ENCODE data around the gene DLL3.

The DLL3 gene

DNA sequence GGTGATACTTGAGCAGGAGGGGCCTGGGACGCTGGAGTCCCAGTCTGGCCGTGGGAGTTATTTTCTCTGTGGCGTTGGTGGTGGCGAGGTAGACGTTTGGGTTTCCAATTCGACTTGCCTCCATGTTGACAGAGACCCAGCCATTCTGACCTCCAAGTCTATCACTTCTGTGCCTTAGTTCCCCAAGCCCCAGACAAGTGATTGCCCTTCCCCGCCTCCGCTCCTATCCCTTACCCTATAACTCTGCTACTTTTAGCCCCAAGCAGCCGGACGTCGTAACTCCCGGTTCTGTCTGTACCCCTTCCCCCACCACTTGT lies 17.6 kb upstream of the DLL3 start:
- in situ Hi-C loops (cut with HindIII; ENCODE audit: low sequenced_read_pairs) = no loop called here

GRCh38 chr19:39481676-39482075 lies 17.1 kb upstream of the DLL3 start:
- in situ Hi-C loops (cut with HindIII; ENCODE audit: low sequenced_read_pairs) = no loop called here

- in situ Hi-C loops (cut with HindIII; ENCODE audit: low sequenced_read_pairs) = no loop called here
These were observed 15.6 kb upstream of the DLL3 start for GRCh38 chr19:39483141-39483540.

DNA sequence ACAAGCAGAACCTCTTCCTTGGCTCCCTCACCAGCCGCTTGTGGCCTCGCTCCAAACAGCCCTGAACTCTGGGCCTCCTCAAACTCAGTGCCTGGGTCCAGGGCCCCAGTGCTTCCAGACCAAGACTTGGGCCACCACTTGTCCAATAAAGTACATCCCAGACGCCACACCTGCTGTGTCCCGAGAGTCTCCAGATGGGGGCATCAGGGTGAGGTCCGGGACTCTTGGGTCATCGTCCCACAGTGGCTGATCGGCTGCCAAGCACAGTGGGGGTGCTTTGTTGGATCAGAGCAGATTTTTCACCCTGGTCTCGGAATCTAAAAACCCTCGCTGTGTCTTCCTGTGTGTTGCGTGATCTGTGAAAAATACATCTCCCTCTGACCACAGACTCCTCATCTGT lies 9.0 kb upstream of the DLL3 start:
- in situ Hi-C loops (cut with HindIII; ENCODE audit: low sequenced_read_pairs) = no loop called here

DNA sequence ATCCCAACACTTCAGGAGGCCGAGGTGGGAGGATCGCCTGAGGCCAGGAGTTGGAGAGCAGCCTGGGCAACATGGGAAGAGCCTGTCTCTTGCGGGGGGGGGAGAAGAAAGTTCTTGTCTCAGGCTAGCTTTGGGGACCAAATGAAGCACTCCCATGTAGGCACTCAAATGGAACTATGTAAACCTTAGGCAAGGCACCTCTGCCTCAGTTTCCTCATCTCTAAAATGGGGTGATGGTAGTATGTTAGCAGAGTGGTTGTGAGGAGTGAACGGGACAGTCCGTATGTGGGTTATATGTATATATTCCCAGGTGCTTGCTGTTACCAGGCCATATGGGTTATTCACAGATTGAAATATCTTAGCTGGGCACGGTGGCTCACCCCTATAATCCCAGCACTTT lies 6.5 kb upstream of the DLL3 start:
- in situ Hi-C loops (cut with HindIII; ENCODE audit: low sequenced_read_pairs) = no loop called here

DNA sequence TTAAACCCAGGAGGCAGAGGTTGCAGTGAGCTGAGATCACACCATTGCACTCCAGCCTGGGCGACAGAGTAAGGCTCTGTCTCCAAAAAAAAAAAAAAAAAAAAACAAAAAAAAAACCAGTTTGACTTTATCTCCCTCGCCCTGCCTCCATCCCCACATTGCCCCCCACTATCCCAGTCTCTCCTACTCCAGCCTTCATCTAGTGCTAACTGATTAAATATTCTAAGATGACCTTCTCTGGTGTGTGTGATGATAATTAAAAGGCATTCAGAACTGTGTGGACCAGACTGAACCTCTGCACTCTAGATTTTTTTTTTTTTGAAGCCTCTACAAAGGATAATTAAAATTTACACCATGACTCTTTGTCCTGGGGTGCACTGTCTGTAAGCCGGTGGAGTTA lies 6.0 kb upstream of the DLL3 start:
- in situ Hi-C loops (cut with HindIII; ENCODE audit: low sequenced_read_pairs) = no loop called here

DNA sequence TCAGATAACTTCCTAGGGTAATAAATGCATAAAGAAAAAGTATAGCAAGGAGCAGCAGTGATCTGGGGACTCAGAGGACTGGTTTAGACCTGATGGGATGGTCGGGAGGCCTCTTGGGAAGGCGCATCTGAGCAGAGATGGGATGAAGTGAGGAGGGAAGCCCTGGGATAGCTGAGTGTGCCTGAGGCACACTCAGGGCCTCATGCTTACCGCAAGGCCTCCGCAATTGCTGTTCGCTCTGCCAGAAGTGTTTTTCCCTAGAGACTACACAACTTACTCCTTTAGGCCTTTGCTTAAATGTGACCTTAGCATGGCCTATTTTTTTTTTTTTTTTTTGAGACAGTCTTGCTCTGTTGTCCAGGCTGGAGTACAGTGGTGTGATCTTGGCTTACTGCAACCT lies 4.1 kb upstream of the DLL3 start:
- in situ Hi-C loops (cut with HindIII; ENCODE audit: low sequenced_read_pairs) = no loop called here

DNA sequence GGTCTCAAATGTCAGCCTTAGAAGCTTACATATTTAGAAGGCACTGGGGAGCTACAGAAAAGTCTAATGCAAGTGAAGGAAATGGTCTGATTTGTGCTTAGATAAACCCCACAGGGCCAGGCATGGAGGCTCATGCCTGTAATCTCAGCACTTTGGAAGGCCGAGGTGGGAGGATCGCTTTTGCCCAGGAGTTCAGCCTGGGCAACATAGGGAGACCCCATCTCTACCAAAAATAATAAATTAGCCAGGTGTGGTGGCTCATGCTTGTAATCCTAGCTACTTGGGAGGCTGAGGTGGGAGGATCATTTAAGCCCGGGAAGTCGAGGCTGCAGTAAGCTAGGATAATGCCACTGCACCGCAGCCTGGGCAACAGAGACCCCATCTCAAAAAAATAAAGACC lies 2.7 kb upstream of the DLL3 start:
- in situ Hi-C loops (cut with HindIII; ENCODE audit: low sequenced_read_pairs) = no loop called here

DNA sequence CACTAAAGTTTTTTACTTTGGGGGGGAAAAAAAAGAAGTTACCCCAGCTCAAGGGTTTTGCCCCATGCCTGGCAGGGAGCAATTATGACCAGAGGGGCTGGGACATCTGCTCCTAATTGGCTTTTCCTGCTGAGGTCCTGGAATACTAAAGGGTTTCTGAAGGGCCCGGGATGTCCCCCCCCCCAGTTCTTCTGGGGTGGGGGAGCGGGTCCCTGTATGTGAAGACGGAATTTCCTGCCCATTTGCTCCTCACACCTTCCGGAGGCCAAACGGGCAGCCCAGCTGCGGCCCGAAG lies 1.1 kb upstream of the DLL3 start:
- in situ Hi-C loops (cut with HindIII; ENCODE audit: low sequenced_read_pairs) = no loop called here

DNA sequence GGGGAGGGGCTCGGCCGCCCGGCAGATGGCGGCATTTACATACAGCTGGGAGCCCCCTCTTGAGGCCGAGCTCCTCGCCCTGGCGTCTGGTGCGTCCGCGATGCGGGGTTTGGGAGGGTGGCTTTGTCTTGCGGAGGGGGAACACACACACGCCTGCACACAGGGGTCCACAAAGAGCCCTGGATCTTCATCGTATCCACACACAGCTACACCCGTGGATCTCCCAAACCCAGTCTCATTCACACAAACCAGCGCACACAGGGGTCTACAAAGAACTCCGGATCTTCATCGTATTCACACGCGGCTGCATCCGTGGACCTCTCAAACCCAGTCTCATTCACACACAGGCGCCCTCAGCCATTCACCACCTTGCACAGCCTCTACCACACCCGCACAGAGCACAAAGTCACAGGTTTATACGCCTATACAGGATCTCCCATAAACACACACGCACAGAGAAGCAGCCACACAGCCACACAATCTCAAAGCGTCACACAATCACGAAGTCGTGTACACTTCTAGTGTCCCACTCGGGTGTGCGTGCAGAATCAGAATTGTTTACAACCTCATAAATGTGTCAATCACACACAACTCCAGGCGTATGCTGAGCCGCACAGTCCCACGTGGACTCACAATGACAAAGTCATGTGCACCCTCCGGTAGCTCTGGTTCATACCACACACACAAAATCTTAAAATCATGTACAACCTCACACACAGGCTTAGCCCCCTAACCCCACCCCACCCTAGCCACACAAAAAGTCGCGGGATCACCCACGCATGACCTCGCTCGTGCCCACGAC lies 550 bp upstream of the DLL3 start:
- in situ Hi-C loops (cut with HindIII; ENCODE audit: low sequenced_read_pairs) = no loop called here

- in situ Hi-C loops (cut with HindIII; ENCODE audit: low sequenced_read_pairs) = loop anchor here (5.0 kb wide), 1 partner anchor 37 kb away; no protein-coding TSS in a partner anchor
These were observed 1.2 kb downstream of the DLL3 start for GRCh38 chr19:39499932-39500331.

GRCh38 chr19:39500543-39500942 lies 1.8 kb downstream of the DLL3 start:
- in situ Hi-C loops (cut with HindIII; ENCODE audit: low sequenced_read_pairs) = loop anchor here (5.0 kb wide), 1 partner anchor 37 kb away; no protein-coding TSS in a partner anchor

DNA sequence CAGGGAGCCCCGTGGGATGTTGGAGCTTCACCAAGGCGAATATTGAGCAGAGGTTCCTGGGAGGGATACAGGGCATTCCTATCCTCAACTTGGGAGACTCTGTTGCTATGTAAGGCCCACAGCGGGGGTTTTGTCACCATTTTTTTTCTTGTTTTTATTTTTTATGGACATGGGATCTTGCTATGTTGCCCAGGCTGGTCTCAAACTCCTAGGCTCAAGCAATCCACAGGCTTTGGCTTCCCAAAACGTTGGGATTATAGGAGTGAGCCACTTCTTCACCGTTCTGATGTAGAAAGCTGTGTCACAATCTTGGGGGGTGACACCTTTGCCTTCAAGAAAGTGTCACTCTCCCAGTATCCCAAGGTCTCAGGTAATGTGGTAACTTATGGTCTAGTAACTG lies 2.6 kb downstream of the DLL3 start:
- in situ Hi-C loops (cut with HindIII; ENCODE audit: low sequenced_read_pairs) = loop anchor here (5.0 kb wide), 1 partner anchor 36 kb away; no protein-coding TSS in a partner anchor

- in situ Hi-C loops (cut with HindIII; ENCODE audit: low sequenced_read_pairs) = loop anchor here (5.0 kb wide), 1 partner anchor 34 kb away; no protein-coding TSS in a partner anchor
These were observed 4.1 kb downstream of the DLL3 start for GRCh38 chr19:39502640-39503417.

- in situ Hi-C loops (cut with HindIII; ENCODE audit: low sequenced_read_pairs) = no loop called here
These were observed 7.8 kb downstream of the DLL3 start for GRCh38 chr19:39506598-39506943.

DNA sequence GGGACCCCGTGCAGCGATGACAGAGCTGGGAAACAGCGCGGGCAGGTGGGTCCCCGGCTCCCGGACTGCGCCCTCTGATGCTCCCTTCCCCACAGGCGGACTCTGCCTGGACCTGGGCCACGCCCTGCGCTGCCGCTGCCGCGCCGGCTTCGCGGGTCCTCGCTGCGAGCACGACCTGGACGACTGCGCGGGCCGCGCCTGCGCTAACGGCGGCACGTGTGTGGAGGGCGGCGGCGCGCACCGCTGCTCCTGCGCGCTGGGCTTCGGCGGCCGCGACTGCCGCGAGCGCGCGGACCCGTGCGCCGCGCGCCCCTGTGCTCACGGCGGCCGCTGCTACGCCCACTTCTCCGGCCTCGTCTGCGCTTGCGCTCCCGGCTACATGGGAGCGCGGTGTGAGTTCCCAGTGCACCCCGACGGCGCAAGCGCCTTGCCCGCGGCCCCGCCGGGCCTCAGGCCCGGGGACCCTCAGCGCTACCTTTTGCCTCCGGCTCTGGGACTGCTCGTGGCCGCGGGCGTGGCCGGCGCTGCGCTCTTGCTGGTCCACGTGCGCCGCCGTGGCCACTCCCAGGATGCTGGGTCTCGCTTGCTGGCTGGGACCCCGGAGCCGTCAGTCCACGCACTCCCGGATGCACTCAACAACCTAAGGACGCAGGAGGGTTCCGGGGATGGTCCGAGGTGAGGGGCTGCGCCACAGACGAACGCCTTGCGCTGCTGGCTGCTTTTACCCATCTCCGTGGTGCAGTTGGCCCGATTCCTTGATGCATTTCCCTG lies 8.4 kb downstream of the DLL3 start:
- in situ Hi-C loops (cut with HindIII; ENCODE audit: low sequenced_read_pairs) = no loop called here

DNA sequence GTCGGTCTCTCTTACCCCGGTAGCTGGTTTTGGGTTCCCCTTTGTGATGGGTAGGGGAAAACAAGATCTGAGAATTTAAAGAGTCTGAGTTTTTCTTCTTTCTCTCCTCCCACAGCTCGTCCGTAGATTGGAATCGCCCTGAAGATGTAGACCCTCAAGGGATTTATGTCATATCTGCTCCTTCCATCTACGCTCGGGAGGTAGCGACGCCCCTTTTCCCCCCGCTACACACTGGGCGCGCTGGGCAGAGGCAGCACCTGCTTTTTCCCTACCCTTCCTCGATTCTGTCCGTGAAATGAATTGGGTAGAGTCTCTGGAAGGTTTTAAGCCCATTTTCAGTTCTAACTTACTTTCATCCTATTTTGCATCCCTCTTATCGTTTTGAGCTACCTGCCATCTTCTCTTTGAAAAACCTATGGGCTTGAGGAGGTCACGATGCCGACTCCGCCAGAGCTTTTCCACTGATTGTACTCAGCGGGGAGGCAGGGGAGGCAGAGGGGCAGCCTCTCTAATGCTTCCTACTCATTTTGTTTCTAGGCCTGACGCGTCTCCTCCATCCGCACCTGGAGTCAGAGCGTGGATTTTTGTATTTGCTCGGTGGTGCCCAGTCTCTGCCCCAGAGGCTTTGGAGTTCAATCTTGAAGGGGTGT lies 9.1 kb downstream of the DLL3 start:
- in situ Hi-C loops (cut with HindIII; ENCODE audit: low sequenced_read_pairs) = no loop called here

DNA sequence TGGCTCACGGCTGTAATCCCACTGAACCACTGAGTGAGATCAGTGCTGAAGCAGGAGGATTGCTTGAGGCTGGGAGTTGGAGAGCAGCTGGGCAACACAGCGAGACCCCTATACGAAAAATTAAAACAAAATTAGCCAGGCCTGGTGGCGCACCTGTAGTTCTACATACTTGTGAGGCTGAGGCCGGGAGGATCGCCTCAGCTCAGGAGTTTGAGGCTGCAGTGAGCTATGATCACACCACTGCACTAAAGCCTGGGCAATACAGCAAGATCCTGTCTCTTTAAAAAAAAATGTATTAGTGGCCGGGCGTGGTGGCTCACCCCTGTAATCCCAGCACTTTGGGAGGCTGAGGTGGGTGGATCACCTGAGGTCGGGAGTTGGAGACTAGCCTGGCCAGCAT lies 9.9 kb downstream of the DLL3 start:
- in situ Hi-C loops (cut with HindIII; ENCODE audit: low sequenced_read_pairs) = no loop called here

DNA sequence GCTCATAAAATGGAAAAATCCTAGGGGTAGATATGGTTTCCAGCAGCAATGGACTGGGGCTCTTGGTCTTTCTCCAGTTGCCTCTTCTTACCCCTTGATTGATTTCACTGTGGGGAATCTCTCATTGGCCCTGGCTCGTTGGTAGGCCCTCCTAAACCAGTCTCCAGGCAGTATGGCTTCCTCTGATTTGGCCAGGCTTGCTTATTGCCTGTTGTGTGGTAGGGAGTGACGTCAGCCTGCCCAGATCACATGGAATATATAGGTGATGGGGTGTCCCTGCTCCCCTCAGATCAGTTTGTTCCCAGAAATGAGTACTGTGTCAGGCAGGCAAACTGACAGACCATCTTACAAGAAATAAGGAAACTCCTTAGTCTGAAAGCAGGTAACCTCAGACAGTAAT lies 10.5 kb downstream of the DLL3 start:
- in situ Hi-C loops (cut with HindIII; ENCODE audit: low sequenced_read_pairs) = no loop called here

DNA sequence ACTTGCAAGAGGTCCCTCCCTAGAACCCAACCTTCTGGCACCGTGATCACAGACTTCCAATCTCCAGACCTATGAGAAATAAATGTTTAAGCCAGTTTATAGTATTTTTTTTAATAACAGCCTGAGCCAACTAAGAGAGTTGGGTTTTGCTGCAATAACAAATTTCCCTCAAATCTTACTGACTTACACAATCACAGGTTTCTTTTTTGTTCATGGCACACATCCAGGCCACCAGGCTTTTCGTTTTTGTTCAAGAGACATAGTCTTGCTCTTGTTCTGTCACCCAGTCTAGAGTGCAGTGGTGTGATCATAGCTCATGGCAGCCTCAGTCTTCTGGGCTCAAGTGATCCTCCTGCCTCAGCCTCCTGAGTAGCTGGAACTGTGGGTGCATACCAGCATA lies 14.2 kb downstream of the DLL3 start:
- in situ Hi-C loops (cut with HindIII; ENCODE audit: low sequenced_read_pairs) = no loop called here

DNA sequence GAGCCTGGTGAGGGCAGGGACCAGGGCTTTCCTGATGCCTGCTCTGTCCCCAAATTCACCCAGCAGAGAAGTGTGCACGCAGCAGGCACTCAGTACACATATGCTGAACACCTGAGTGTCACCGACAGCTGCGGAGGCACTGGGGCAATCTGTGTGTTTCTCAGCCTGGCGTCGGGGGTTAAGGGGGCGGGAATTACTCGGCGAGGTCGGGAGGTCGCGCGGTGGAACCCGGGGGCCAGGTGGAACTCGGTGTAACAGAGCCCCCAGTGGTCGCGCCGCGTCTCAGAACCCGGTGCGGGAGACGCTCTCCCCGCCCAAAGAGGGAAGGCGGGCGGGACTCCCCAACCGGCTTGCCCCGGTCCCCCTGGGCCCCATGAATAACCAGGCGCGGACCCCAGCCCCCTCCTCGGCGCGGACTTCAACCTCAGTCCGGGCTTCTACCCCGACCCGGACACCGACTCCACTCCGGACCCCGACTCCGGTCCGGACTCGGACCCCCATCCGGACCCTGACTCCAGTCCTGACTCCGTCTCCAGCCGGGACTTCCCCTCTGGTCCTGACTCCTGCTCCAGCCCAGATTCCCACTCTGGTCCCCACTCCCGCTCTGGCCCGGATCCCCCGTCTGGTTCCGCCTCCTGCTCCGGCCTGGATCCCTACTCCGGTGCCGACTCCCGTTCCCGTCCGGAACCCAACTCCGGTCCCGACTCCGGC lies 16.2 kb downstream of the DLL3 start, which contains the start of gene SELENOV:
TSS of gene SELENOV (plus strand) at position 300 of the 711 bp plus-strand sequence. CDS start at position 374, 74 bp downstream.
- in situ Hi-C loops (cut with HindIII; ENCODE audit: low sequenced_read_pairs) = no loop called here
